T-helper 1 cell treated with Interleukin-12 subunit alpha and Interleukin-12 subunit beta and Interleukin-4 antibody, amounts not matched to agents 30 ng/mL and 1 ng/mL, for 36 hours (primary cell): Measurements from ENCODE around the gene MAP4K2. TPM values are rescaled to one million over a fixed set of nuclear protein-coding genes. Genes with fewer than 3 reads are reported as not detected.
"Not testable (repeated sequence)": the region's sequence is repeated elsewhere in the genome, so short reads cannot be mapped to it uniquely, and the experiment has no call there.

ENCODE experiments used
- intact Hi-C: fragments of 100-400 bp; cut with micrococcal nuclease; formaldehyde crosslinking; loops from one replicate; pipeline ENCODE4 v1.15.1; 2024
- total RNA-seq: library from RNA; stranded (reverse); gene quantifications from 2 replicates; pipeline ENCODE4 v1.2.3, GENCODE V29; 2022

MAP4K2 gene
- total RNA-seq, 1 donor from 2014 or later = 80.7 TPM

GRCh38 chr11:64817476-64817875 is 14.5 kb upstream of the MAP4K2 start:
- intact Hi-C loops = no loop called here

- intact Hi-C loops = not testable (repeated sequence)
Observed at GRCh38 chr11:64815433-64815832, 12.4 kb upstream of the MAP4K2 start.

- intact Hi-C loops = loop anchor here (5.0 kb wide), 1 partner anchor 63 kb away; the partner anchor contains the start of gene EHD1
Observed at GRCh38 chr11:64814712-64815187, 11.7 kb upstream of the MAP4K2 start.

DNA sequence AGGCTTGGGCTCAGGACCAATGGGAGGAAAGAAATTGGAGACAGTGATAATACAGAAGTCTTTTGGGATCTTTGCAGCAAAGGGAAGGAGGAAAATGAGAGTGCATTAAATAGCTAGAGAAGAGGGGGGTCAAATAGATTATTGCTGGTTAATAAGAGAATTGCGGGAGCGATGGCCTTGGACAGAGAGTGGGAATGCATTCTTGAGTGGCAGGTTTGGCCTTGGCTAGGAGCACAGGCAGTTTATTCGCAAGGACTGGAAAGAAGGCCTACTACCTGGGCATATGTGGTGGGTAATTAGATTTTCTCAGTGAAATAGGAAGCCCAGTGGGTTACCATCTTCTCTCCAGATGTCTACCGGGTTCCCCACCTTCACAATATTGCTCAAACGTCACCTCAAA is 10.8 kb upstream of the MAP4K2 start:
- intact Hi-C loops = loop anchor here (5.0 kb wide), 1 partner anchor 63 kb away; the partner anchor contains the start of gene EHD1

DNA sequence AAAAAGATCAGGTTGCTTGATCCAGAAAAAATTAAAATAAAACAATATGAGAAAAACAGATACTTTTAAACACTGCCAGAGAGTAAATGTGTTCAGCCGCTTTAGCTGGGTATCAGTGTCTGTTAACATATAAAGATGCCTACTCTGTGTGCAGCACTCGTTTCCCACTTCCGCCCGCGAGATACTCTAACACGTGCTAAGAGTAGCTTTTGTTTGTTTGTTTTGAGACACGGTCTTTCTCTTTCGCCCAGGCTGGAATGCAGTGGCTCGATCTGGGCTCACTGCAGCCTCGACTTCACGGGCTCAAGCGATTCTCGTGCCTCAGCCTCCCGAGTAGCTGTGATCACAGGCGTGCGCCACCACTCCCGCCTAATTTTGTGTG is 7.9 kb upstream of the MAP4K2 start:
- intact Hi-C loops = loop anchor here (1.0 to 5.0 kb wide), 9 partner anchors 9 to 763 kb away; partner anchors contain the start of genes ATG2A, CDC42BPG, EHD1 and POLA2

GRCh38 chr11:64810271-64810890 is 7.4 kb upstream of the MAP4K2 start, which contains the start of gene MEN1:
MEN1 (minus strand) TSS chr11:64810551; CDS start chr11:64810109, 442 bp downstream.
- intact Hi-C loops = loop anchor here (1.0 to 5.0 kb wide), 9 partner anchors 8 to 764 kb away; partner anchors contain the start of genes ATG2A, CDC42BPG, EHD1 and POLA2

- intact Hi-C loops = loop anchor here (1.0 to 5.0 kb wide), 9 partner anchors 8 to 764 kb away; partner anchors contain the start of genes ATG2A, CDC42BPG, EHD1 and POLA2
Observed at GRCh38 chr11:64809781-64810241, 6.8 kb upstream of the MAP4K2 start.

- intact Hi-C loops = no loop called here
Observed at GRCh38 chr11:64805481-64805880, 2.5 kb upstream of the MAP4K2 start.

GRCh38 chr11:64804346-64805210 is 1.6 kb upstream of the MAP4K2 start:
- intact Hi-C loops = loop anchor here (5.0 kb wide), 1 partner anchor 223 kb away; the partner anchor contains the start of gene SNX15

DNA sequence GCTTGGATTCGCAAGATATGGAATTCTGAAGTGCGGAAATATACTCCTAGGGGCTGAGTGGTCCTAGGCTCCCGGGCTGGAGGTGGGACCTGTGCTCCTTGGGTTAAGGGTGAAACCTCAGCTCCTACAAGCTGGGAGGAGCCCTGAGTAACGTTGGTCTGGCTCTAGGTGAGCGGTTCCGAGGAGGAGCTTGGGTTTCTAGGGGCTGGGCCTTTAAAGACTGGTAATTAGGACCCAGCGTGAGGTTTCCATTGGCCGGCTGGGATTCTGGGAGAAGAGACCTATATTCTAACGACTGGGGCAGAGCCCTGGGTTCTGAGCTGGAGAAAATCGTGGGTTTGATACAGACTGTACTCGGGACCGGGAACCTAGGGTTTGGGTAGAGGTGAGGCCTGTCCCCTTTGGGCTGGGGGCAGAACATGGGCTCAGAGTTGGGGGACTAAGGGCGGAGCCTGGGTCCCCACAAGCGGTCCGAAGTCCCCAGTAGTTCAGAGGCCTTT is 882 bp upstream of the MAP4K2 start:
- intact Hi-C loops = loop anchor here (1.0 to 5.0 kb wide), 5 partner anchors 26 to 223 kb away; partner anchors contain the start of genes ATG2A, PPP2R5B, RASGRP2 and SF1

DNA sequence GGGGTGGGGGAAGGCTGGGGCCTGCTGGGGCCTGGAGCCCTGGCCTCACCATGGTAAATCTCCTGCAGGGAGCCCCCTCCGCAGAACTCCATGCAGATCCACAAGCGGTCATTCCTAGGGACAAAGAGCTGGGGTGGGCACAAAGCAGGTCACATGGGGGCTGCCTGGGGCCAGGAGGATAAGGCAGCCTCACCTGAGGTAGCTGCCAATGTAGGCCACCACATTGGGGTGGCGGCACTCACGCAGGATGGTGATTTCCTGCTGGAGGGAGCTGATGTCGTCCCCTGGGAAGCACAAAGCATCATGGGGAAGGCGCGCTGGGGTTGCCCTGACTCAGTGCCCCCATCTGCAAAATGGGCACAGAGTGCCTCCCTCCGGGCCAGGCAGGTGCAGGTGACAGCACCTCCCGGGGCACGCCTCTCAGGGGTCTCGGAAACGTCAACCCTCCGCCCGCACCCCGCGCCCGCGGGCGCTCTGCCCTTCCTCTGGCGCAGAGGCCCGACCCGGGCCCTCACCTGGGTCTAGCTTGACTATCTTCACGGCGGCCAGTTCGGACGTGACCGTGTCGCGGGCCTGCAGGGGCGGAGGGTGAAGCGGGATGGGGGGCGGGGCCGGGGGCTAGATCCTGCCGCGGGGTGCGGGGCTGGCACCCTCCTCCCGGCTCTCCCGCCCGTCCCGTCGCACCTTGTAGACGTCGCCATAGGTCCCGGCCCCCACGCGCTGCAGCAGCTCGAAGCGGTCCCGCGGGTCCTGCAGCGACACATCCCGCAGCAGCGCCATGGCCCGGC is 450 bp downstream of the MAP4K2 start:
- intact Hi-C loops = loop anchor here (1.0 to 5.0 kb wide), 7 partner anchors 8 to 333 kb away; partner anchors contain the start of genes ATG2A, MEN1, PPP2R5B and RASGRP2

DNA sequence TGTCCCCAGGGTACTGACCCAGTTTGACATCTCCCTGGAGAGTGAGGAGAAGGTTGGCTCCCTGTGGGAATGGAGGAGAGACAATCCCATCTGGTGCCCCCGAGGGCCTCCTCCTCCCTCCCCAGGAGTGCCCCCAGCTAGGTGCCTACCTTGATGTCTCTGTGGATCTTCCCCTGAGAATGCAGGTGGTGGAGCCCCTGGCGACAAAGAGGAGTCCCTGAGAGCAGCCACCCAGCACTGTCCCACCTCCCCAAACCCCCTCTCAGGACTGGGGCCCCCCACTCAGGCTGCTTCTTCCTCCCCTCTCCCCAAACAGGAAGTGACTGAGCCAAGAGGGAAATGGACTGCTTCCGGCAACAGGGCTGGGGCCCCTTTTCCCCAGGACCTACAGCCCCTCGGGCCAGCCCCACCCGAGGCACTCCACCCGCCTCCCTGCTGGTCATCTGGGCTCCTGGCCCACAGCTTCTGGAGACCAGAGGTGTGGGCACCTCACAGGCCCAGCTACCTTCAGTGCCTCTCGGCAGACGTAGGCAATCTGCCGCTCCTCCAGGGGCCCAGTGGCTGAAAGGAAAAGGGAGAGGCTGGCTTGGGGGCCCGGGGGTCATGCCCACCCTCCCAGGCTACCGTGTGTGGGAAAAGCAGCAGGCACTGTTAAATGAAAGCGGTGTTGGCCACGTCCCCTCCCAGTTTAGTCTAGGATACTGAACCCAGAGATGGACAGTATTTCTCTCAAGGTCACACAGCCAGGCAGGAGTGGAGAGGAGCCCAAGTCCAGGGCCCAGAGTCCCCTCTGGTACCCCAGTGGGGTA is 1.2 kb downstream of the MAP4K2 start:
- intact Hi-C loops = loop anchor here (1.0 to 5.0 kb wide), 4 partner anchors 9 to 334 kb away; partner anchors contain the start of genes MEN1, RASGRP2 and SNX15

- intact Hi-C loops = loop anchor here (5.0 kb wide), 1 partner anchor 226 kb away; the partner anchor contains the start of gene SNX15
Observed at GRCh38 chr11:64801158-64801464, 1.9 kb downstream of the MAP4K2 start.

DNA sequence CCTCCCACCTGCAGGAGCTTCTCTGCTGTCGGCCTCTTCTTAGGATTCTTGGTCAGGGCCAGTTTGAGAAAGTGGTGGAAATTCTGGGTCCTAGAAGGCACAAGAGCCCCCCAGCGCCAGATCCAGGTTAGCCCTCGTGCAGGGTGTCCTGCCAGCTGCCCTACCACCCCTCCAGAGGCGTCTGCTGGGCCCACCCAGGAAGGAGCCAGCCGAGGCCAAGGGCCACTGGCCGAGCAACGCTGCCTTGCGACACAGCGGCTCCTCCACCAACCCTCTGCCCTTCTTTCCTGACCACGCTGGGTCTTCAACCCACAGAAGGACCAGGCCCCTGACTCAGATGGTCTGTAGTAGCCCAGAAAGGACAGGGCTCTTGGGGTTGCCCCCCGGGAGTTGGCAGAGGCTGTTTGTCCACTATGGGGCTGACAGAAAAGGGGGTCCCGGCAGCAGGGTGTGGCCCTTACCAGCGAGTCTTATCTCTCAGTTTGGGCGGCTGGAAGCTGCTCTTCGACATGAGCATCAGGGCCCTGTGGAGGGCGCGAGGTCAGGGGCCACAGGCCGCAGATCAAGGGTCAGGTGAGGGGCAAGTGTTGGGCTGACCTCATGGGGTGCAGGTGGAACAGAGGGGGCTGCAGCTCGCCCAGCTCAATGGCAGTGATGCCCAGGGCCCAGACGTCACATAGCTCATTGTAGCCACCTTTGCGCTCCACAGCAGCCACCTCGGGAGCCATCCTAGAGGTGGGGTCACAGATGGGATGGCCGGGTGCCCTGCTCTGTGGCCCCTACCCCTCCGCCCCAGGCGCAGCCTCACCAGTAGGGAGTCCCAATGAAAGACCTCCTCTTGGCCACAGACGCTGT is 2.5 kb downstream of the MAP4K2 start:
- intact Hi-C loops = loop anchor here (5.0 kb wide), 1 partner anchor 227 kb away; the partner anchor contains the start of gene SNX15

DNA sequence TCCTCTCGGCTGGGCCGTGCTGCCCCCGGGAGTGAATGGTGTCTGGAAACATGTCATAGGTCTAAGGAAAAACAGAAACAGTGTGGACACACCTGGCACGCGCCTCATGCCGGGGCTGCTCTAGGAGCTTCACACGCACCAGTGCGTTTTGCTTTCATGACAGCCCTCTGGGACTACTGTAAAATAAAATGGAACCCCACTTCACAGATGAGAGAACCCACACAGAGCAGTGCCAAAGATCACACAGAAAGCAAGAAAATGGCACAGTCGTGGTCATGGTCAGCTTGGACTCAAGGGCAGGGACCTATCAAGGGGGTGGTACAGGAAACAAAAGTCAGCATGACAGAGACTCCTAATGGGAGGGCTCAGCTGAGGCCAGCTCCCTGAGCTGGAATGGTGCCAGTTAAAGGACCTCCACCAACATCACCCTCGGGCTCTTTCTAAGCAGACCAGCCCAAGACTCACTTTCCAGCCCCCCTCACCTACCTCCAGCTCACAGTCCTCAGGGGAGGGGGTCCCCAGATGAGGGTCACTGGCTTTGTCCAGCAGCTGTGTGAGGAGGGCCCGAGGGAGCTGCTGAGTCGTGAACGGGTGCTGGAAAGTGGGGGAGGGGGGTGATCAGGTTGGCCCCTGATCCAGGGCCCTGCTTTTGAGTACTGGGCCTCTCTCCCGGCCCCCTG is 3.3 kb downstream of the MAP4K2 start:
- intact Hi-C loops = loop anchor here (5.0 kb wide), 1 partner anchor 228 kb away; the partner anchor contains the start of gene SNX15

GRCh38 chr11:64799256-64799622 is 3.8 kb downstream of the MAP4K2 start:
- intact Hi-C loops = no loop called here

DNA sequence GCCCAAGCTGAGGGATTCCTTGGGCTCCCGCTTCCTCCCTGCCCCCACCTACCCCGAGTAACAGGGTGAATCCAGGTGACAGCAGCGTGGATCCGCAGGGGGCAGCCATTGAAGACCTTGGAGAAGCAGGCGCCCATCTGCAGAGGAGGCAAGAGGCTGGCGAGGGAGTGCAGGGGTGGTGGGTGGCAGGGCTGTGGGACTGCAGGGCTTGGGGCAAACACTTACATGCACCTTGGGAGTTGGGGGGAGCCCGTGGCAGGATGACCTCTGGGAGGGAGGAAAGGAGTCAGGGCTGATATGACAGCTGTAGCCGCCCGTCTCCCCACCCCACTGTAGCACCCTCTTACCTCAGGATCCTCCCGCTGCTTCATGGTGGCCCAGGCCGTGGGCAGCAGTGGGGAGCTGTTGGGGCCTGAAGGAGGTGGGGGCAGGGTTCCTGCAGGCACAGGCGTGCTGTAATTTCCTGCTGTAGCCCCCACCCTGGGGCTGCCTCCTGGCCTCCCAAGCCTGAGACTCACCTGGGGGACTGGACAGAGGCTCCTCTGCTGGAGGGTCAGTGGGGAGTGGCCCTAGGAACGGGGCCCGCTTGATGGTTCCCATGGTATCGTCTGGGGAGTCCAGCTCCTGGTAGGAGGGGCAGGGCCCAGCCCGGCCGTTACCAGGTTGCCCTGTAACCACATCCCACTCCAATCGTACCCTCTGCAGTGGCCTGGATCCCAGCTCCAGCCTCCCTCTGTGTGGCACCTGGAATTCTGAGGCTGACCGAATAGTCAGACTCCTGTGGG is 6.1 kb downstream of the MAP4K2 start:
- intact Hi-C loops = no loop called here
